DOHH2 (cell line): ENCODE data around the gene TMEM87B.

Experiments
- H3F3A ChIP-seq: fragments of 200-600 bp; sonication (generic), shearing (Covaris generic); 2 replicates; pipeline ENCODE4 v1.6.0; 2016; ENCODE audit warnings: antibody characterized with exemption, mild to moderate bottlenecking; ENCODE audit not compliant: control insufficient read depth, insufficient read depth
- H3K27ac ChIP-seq: fragments of 200-600 bp; sonication (generic); 2 replicates; pipeline ENCODE4 v1.5.1; 2014; ENCODE audit warnings: low read depth, mild to moderate bottlenecking, low read length, moderate library complexity
- H3K27me3 ChIP-seq: fragments of 200-600 bp; sonication (generic); 2 replicates; pipeline ENCODE4 v1.6.1; 2014; ENCODE audit warnings: mild to moderate bottlenecking, low read length, mixed read lengths; ENCODE audit not compliant: control insufficient read depth
- H3K36me3 ChIP-seq: fragments of 200-600 bp; sonication (generic); 2 replicates; pipeline ENCODE4 v1.6.1; 2014; ENCODE audit warnings: mild to moderate bottlenecking, low read length, moderate library complexity, mixed read lengths; ENCODE audit not compliant: control insufficient read depth
- H3K4me1 ChIP-seq: fragments of 200-600 bp; sonication (generic); 2 replicates; pipeline ENCODE4 v1.6.1; 2014; ENCODE audit warnings: mild to moderate bottlenecking, low read length, mixed read lengths; ENCODE audit not compliant: control insufficient read depth
- H3K4me2 ChIP-seq: fragments of 200-600 bp; sonication (generic); 2 replicates; pipeline ENCODE4 v1.6.0; 2014; ENCODE audit warnings: mild to moderate bottlenecking, low read length, moderate library complexity
- H3K4me3 ChIP-seq: fragments of 200-600 bp; sonication (generic); 2 replicates; pipeline ENCODE4 v1.5.1; 2014; ENCODE audit warnings: mild to moderate bottlenecking, low read length, mixed read lengths
- H3K79me2 ChIP-seq: fragments of 200-600 bp; sonication (generic); 2 replicates; pipeline ENCODE4 v1.6.1; 2014; ENCODE audit warnings: mild to moderate bottlenecking, low read length, mixed read lengths; ENCODE audit not compliant: control insufficient read depth
- H3K9me2 ChIP-seq: fragments of 200-600 bp; sonication (generic); replicated peaks from 2 replicates; pipeline ENCODE4 v1.6.1; 2014; ENCODE audit warnings: mild to moderate bottlenecking, low read length, mixed read lengths; ENCODE audit not compliant: control insufficient read depth
- H3K9me3 ChIP-seq: fragments of 200-600 bp; sonication (generic); 2 replicates; pipeline ENCODE4 v1.6.1; 2014; ENCODE audit warnings: antibody characterized with exemption, low read length, mixed read lengths; ENCODE audit not compliant: control insufficient read depth, insufficient read depth
- H4K20me1 ChIP-seq: fragments of 200-600 bp; sonication (generic); 2 replicates; pipeline ENCODE4 v1.6.0; 2014; ENCODE audit warnings: low read depth, mild to moderate bottlenecking, antibody characterized with exemption, low read length, moderate library complexity; ENCODE audit not compliant: control insufficient read depth, insufficient read depth
- CTCF ChIP-seq: fragments of 200-600 bp; sonication (generic); IDR thresholded peaks from one replicate; pipeline ENCODE4 v1.5.1; 2014; ENCODE audit warnings: antibody characterized with exemption, mild to moderate bottlenecking, low read depth, low read length; ENCODE audit not compliant: poor library complexity, severe bottlenecking
- EZH2phosphoT487 ChIP-seq: fragments of 200-600 bp; sonication (generic); IDR thresholded peaks from 2 replicates; pipeline ENCODE4 v1.6.1; 2017; ENCODE audit warnings: borderline replicate concordance, mild to moderate bottlenecking, antibody characterized with exemption, low read length, moderate library complexity, mixed read lengths

TMEM87B gene

GRCh38 chr2:112163541-112163981 is 108.5 kb downstream of the TMEM87B start:
- Histone ChIP-seq H3K27me3 (no peaks in the 10 kb centered on the region), H3F3A (peaks cover 5% of the 10 kb centered on the region), H4K20me1 (no peaks in the 10 kb centered on the region), H3K9me3 (no peaks in the 10 kb centered on the region), H3K27ac (no peak overlapping the region), H3K79me2 (no peaks in the 10 kb centered on the region), H3K36me3 (no peaks in the 10 kb centered on the region), H3K9me2 (no peaks in the 10 kb centered on the region), H3K4me2 (no peak overlapping the region), H3K4me3 (no peak overlapping the region), H3K4me1 (peaks cover 23% of the 10 kb centered on the region)
- TF ChIP-seq CTCF (no peak), EZH2phosphoT487 (no peak)

- Histone ChIP-seq H3K9me3 (no peaks in the 10 kb centered on the region), H3K36me3 (no peaks in the 10 kb centered on the region), H3K9me2 (no peaks in the 10 kb centered on the region), H3K79me2 (no peaks in the 10 kb centered on the region), H3K4me2 (no peak overlapping the region), H3K4me1 (peaks cover 11% of the 10 kb centered on the region), H3K27me3 (no peaks in the 10 kb centered on the region), H3F3A (no peaks in the 10 kb centered on the region), H3K4me3 (no peak overlapping the region), H4K20me1 (no peaks in the 10 kb centered on the region), H3K27ac (no peak overlapping the region)
- TF ChIP-seq EZH2phosphoT487, result no peak
These were observed 109.8 kb downstream of the TMEM87B start for GRCh38 chr2:112164876-112165275.

GRCh38 chr2:112165296-112165695 is 110.2 kb downstream of the TMEM87B start:
- TF ChIP-seq EZH2phosphoT487, result no peak
- no peak for TF ChIP-seq CTCF
- Histone ChIP-seq H3K79me2 (no peaks in the 10 kb centered on the region), H3K27me3 (no peaks in the 10 kb centered on the region)

GRCh38 chr2:112166806-112167499 is 111.9 kb downstream of the TMEM87B start:
- Histone ChIP-seq H3K27ac (no peak overlapping the region), H3K4me1 (no peaks in the 10 kb centered on the region), H3K79me2 (no peaks in the 10 kb centered on the region), H3F3A (no peaks in the 10 kb centered on the region), H4K20me1 (no peaks in the 10 kb centered on the region), H3K4me2 (no peak overlapping the region), H3K27me3 (no peaks in the 10 kb centered on the region), H3K36me3 (no peaks in the 10 kb centered on the region), H3K9me3 (no peaks in the 10 kb centered on the region), H3K4me3 (no peak overlapping the region), H3K9me2 (no peaks in the 10 kb centered on the region)
- TF ChIP-seq CTCF (no peak), EZH2phosphoT487 (no peak)

More at GRCh38 chr2:112165296-112165695, 110.2 kb downstream of the TMEM87B start:
- Histone ChIP-seq H3K4me1 (peaks cover 8% of the 10 kb centered on the region), H3K36me3 (no peaks in the 10 kb centered on the region), H3F3A (no peaks in the 10 kb centered on the region), H3K4me3 (no peak overlapping the region), H4K20me1 (no peaks in the 10 kb centered on the region), H3K27ac (no peak overlapping the region), H3K4me2 (no peak overlapping the region), H3K9me3 (no peaks in the 10 kb centered on the region), H3K9me2 (no peaks in the 10 kb centered on the region)
